HG02938 (cell line): ENCODE results near the gene CDH13.

Experiments used
- ATAC-seq: cut with Tn5 transposase; IDR thresholded peaks from one replicate; pipeline ENCODE4 v1.9.1; 2021; ENCODE audit warnings: mild to moderate bottlenecking, moderate library complexity; ENCODE audit not compliant: unreplicated experiment

The CDH13 gene

DNA sequence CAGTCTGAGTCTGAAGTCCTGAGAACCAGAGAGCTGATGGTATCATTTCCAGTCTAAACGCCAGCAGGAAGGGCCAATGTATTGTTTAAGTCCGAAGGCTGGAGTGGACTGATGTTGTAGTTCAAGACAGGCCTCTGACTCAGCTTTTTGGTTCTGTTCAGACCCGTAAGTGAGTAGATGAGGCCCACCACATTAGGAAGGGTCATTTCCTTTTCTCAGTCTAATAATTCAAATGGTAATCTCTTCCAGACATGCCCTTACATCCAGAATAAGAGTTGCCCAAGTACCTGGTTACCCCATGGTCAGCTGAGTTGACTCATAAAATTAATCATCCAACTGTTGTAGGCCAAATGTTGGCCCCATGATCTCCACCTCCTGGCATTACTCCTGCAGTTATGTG is 738.4 kb downstream of the CDH13 start:
- no peak for ATAC-seq

DNA sequence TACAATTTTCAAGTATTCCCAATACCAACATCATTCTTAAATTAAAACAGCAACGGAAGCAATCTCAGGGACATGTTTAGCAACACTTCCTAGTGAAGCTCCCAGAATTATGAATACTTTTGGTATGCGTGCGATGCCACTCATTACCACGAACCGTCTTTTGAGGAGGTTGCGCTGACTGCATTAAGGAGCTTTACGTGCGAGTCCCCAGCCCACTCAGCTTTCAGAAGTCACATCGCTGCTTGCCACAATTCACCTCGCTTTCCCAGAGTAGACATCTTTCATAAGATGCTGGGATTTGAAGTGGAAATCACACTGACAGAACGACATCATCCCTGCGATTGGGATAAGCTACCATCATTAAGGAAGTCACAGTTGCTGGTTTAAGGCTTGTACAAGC is 739.5 kb downstream of the CDH13 start:
- no peak for ATAC-seq

DNA sequence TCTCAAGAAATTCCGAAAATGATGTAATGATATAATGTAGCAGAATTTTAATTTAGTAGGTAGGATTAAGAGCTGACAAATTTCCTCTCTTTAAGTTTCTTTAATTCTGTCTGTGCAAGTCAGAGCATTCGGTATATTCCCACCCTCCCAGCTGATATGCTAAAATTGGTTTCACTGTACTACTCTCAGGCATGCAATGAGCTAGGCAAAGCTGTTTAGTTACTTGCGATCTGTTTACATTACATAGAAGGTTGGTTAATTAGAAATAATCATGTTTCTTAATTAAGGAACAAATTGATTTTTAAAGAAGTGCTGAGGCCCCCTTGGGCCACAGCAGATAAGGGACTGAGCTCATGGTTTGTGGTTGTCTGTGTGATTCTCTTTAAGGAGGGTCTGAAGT is 748.2 kb downstream of the CDH13 start:
- ATAC-seq: no peak

DNA sequence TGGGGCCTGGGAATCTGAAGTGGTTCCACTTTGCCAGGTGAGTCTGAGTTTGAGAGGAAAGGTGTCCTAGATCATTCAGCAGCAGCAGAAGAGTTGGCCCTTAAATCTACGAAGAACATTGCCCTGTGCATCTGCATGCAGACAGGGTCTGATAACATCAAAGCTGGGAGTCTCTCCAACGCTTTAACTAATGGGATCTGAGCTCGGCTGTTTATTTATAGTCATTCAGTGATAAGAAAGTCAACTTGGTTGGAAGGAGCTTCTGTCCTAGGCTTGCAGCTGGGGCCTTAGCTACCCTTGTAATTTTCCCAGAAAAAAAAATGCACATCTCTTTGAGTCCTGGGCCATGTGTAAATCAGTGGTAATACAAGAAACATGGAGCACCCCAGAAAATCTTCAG is 763.0 kb downstream of the CDH13 start:
- ATAC-seq: no peak

DNA sequence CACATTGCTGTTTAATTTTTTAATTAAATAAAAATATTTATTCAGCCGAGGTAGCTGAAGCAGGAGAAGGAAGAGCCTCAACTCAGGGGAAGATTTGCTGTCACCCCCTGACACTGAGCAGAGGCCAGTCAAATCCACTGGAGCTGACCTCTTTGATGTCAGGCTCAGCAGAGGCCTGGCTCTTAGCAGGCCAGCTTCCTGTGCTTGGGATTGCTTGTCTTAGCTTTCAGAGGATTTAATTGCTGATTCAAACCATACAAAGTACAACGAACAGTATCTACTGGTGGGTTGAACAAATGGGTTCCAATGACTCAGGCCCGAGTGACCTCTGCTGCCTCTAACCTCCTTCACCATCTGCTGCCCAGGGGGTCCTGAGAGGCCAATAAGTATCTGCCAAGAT is 764.0 kb downstream of the CDH13 start:
- ATAC-seq: no peak

DNA sequence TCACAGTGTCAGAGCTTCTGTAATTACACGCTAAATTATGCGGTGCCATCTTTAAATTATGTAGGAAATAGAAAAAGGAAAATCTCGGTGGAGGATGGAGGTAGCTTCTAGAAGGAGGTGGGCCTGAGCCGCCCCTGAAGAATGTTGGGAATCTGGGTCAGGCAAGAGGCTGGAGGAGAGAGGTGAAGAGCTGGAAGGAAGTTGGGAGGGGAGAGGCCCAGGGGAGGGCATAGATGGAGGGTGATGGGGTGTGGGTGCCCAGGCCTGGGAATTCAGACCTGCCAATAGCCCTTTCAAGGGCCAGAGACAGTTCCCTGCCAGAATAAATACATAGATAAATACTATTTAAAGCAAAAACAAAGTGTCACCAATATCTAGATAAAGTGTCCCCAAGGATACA is 766.0 kb downstream of the CDH13 start:
- ATAC-seq: no peak

DNA sequence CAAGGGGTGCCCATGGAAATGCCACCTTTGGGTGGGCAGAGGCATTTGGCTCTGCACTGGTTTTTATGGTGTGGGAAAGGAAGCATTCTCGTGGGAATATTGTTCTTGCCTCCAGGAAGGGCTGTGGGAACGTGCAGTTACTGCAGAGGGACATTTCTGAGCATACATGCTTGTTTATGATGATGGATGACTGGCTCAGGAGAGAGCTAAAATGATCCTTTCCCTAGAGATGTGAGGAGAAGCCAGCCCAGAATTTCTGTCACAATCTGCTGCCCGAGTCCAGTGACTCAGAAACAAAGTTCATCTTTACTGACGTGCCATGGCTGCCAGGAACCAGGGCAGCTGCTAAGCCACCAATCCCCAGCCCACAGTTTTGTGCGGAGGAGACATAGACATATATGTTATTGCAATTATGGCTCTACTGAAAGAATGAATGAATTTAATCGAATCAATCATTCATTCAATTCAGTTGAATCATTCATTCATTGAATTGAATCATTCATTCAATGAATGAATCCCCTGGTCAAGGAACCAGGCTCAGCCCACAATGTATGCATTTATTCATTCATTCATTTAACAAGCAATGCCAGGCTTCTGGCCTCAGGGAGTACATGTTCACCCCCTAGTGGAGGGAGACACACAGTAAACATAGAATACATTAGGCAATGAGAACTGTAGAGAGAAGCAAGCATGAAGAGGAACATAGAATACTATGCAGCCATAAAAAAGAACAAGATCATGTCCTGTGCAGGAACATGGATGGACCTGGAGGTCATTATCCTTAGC is 766.6 kb downstream of the CDH13 start:
- ATAC-seq: no peak

DNA sequence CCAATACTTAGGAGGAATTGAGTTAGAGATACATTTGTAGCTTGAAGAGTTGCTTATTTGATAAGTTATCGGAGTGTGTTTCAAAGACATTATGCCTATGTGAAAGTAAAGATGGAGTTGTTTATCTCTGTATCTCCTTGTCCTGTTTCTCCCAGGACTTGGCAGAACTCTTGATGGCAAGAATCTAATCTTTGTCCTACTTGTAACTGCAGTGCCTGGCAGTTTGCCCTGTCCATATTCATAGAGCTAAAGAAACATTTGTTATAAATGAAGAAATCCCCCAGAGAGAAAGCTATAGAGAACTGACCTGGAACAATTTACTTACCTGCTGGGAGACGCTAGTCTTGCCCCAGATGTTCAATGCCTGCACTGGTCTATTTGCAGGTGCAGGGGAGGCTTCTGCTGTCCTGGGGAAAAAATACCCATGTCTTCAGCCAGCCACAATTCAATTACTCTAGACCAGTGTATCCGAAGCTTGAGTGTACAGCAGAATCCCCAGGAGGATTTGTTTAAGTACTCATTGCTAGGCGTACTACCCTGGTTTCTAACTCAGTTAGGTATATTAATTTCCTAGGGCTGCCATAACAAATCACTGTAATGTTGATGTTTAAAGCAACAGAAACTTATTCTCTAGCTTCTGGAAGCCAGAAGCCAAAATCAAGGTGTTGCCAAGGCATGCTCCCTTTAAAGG is 771.0 kb downstream of the CDH13 start:
- ATAC-seq: no peak

DNA sequence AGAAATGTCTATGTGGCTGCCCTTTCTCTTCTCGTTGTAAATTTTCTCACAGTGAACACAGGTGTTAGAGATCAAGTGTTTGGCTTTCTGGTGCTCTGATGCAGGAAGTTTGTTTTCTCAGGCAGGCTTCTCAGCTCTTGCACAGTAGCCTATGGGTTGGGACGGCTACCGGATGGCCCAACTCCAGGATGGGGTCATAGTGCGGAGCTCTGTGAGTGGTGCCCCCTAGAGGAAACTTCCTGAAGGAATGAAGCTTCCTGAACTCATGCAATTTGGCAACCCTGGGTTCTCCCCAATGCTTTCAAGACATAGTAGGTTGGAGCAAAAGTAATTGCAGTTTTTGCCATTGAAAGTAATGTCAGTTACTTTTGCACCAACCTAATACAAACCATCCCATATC is 773.5 kb downstream of the CDH13 start:
- ATAC-seq: no peak

DNA sequence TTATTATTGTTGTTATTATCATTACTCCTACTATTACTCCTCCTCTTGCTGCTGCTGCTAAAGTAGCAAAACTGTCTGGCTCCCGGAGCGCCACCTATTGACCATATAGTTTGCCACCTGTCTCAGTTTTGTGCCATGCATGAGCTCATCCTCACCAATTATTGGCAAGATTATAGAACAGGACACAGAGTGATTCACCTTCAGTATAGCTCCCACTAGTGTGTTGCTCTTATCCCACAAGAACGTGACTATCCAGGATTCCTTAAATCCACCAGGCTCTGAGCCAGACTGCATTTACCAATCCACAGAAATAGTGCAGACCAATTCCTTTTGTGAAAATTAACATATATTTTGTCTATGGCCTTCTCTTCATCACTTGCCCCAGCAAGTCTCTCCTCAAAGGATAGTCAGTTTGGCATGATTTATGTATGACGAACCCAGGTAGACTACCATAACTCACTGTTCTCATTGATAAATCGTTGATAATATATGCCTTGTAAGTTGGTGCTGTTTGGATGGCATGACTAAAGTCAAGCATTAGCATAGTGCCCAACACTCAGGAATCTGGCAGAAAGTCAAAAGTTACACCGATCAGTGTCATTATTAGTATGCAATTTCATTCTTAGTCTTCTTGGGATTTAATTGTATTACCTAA is 775.5 kb downstream of the CDH13 start:
- no peak for ATAC-seq

DNA sequence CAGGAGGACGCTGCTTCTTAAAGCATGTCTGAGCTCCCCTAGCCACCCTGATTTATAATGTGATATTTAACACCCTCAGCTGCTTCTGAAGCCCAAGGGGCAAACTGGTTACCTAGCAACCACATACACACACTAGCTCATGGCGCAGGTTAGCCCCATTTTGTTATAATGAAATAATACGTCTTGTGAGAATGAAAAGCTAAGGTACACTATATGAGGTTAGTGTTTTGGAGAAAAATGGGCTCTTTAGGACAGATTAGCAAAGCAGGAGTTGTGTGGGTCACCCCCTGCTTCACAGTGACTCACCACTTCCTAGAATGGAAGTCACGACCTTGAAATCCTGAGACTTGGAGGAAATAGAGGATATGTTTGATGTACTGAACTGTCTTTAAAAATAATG is 776.2 kb downstream of the CDH13 start:
- no peak for ATAC-seq

DNA sequence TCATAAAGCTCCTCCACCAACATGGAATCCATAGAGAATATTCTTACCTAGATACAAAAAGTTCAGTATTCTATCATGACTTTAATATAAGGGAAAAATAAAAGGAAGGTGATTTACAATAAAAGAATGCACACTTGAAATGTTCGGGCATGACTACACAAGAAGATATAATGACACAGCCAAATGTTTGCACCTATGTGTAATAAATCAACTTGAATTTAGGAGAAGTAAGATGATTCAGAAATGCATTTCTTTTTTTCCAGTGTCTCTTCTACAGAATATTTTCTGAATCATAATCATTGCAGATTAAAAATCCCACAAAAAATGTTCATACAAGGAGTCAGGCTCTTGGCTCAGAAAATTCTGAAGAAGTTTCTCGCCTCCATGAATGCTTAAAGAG is 777.0 kb downstream of the CDH13 start:
- ATAC-seq: no peak

DNA sequence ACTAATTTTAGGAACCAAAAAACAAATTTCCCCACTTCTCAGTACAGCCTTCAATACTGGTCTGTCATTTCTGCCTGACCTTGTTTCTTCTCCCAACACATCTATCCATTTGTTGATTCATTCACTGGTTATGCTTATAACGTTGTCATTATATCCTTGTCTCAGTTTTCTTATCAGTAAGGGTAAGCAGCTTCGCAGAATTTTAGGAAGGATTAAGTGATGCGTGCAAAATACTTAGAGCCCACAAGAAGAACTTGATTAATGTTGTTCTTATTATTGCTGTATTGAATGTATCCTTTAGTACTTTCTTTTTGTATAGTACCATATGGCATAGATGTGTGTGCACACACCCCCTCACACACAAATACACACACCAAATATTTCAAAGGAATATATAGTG is 777.5 kb downstream of the CDH13 start:
- ATAC-seq: no peak

DNA sequence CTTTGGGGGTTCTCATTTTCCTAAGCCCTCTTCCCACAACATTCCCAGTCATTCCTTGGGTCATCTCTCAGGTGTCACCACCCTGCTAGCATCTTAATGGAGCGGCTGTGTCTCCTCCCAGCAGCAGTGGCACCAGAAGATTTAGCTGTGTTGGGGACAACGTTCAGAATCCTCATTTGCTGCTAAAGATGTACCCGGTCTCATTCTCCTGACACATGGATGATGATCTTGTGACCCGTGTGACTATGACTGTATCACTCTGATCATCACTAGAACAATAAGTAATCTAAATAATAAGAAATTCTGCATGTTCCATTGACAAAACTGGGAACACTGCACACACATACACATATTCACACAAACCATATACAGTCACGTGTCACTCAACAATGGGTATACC is 781.2 kb downstream of the CDH13 start:
- no peak for ATAC-seq

DNA sequence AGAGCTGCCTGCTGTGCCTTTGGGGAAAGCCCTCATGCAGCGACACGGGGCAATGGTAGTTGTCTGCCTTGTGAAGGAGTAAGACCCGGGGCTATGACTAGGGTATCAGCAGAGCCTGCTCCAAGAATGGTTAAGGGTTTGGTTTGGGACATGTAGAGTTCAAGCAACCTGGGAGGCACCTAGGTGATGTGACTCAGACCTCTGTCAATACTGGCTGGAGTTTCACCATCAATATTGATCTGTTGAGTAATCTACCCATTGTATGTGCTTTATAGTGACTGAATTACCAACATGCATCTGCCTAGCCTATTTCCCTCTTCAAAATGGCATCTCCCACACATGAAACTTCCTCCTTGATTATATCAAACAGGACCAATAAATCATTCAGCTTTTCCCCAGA is 782.6 kb downstream of the CDH13 start:
- ATAC-seq: no peak

DNA sequence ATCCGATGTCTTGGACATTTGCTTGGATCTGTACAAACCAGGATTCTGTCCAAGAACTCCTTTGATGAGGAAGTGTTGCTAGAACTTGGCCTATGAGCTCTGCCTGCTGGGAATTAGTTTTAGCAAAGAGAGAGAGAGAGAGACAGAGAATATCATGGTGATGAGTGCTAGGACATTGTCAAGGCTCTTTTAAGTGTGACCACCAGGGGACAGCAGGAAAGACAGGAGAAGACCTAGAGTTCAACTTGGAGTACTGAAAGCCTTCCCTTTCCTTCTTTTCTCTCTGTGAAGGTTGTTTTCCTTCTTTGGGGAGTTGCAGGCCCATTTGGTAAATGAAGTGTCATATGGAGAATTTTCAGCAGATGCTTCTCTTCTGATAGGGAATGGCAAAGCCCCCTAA is 791.8 kb downstream of the CDH13 start:
- ATAC-seq: no peak

DNA sequence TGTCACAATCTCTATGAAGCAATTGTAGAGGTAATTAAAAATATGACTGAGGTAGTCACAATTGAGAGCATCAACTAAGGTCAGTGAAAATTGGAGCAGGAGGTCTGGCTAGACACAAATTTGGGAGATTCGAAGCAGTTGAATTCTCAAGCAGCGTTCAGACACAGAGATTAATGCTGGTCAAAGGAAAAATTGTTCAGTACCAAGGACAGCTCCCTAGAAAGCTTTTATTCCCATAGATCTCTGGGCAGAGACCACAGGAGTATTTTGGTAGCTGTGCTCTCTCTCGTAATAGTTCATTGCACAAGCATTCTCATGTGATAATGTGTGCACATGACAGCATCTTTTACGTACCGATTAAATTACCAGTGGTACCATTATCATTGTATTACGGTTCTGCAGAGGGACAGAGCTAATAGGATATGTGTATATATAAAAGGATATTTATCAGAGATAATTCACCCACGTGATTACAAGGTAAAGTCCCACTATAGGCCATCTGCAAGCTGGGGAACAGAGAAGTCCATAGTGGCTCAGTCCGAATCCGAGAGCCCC is 793.5 kb downstream of the CDH13 start:
- ATAC-seq: no peak

DNA sequence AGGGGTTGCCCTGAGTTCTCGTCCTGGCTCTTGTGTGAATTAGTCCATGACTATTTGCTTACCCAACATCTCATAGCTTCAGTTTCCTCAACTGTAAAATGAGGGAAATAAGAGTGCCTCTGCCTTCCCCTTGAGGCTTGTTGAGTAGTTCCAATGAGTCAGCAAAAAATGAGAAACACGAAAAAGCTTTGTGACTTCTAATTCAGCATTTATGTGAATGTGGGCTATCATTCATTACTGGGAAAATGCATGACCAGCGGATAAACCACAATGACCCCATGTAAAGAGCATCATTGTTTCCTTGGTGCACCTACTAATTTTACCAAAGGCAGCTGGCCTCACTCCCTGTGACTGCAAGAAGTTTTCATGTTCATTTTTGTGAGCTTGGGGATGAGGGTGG is 806.4 kb downstream of the CDH13 start:
- no peak for ATAC-seq

DNA sequence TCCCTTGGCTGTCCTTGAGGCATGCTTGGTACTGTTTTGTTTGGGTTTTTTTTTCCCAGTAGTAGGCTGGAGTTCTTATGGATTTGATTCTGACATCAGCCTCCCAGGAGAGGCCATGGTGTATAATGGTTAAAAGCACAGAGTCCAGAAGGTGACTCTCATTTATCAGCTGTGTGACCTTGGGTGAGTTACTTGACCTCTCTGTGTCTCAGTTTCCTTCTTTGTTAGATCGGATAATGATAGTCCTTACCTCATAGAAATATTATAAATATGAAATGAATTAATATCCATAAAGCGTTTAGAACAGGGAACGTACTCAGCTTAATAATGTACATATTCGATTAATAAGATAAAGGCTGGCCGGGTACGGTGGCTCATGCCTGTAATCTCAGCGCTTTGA is 810.3 kb downstream of the CDH13 start:
- ATAC-seq: no peak

DNA sequence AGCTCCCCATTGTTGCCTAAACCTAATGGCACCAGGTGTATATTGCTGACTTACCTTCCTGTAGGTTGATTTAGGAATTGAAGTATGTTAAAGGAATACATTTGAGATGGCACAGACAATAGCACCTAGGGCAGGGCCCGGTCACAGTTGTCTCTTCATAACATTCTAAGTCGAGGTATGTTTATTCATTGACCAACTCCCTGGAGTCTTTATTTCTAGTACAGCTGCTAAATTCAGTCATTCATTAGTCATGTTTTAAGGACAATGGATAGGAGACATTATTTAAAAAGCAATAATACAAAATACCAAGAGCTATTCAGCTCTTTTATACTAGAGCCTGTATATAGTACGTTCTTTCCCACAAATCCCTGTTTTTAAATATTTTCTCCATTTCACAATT is 811.6 kb downstream of the CDH13 start:
- no peak for ATAC-seq

DNA sequence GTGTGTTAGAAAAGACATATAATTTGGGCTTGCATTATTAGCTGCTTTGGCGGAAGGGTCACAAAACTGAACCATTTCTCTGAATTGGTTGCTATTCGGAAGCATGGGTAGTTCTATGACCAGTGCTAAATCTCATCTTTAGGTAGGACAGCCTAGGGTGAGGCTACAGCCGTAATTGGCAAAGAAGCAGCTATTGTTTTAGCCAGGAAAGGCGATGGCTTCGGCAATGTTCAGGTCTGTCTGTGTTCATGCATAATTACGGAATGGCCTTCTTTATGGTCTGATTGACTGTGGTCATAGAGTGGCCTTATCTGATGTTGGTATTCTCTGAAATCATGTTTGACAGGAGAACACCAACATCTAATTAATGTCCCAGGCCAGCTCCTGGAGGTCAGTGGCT is 812.6 kb downstream of the CDH13 start:
- no peak for ATAC-seq

DNA sequence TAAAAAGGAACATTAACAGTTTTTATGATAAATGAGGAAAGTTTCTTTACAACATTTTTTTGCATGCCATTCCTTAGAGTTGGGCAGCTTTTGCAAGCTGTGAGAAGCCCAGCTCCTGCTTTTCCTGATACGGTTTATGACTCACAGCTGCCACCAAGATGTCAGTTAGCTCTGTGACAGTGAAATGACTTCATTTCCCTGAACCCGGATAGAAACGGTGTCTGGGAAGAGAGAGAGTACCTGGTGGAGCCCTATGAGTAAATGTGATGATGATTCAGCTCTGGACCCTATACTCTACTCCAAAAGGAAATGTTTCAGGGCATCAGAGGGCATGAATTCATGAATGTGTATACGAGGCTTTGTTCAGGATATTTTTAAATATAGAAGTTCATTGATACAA is 814.7 kb downstream of the CDH13 start:
- no peak for ATAC-seq
